ENCODE measurements around the gene PLAC8L1.
"Not testable (repeated sequence)": the region's sequence is repeated elsewhere in the genome, so short reads cannot be mapped to it uniquely, and the experiment has no call there.

PLAC8L1 gene

GRCh38 chr5:146108870-146109269 is 3.5 kb upstream of the PLAC8L1 start:
- not testable (repeated sequence) for H3K4me3 ChIP-seq (ENCODE audit: low read length); H3K27me3 ChIP-seq (ENCODE audit: control insufficient read depth, insufficient read depth, low read length); H3K4me1 ChIP-seq (ENCODE audit: control insufficient read depth, insufficient read depth, low read length); H3K9ac ChIP-seq (ENCODE audit: low read length); H3K27ac ChIP-seq (ENCODE audit: low read depth, low read length); H3K36me3 ChIP-seq (ENCODE audit: control insufficient read depth, insufficient read depth, low read length)

DNA sequence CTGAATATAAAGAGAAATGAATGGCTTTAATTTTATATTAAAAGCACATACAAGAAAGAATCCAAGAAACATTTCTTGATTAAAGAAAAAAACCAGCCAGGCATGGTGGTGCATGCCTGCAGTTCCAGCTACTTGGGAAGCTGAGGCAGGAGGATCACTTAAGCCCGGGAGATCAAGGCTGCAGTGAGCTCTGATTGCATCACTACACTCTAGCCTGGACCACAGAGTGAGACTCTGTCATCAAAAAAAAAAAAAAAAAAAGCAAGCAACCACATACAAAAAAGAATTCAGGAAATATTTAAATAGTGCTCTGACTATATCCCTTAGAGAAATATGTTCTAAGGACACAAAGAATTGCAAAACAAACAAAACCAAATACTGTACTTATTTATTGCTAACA is 2.5 kb upstream of the PLAC8L1 start:
- Histone ChIP-seq H3K27ac (ENCODE audit: low read depth, low read length) (no peak overlapping the region), H3K9ac (ENCODE audit: low read length) (no peak overlapping the region), H3K27me3 (ENCODE audit: control insufficient read depth, insufficient read depth, low read length) (no peaks in the 10 kb centered on the region), H3K36me3 (ENCODE audit: control insufficient read depth, insufficient read depth, low read length) (no peaks in the 10 kb centered on the region), H3K4me3 (ENCODE audit: low read length) (no peak overlapping the region), H3K4me1 (ENCODE audit: control insufficient read depth, insufficient read depth, low read length) (no peaks in the 10 kb centered on the region)

DNA sequence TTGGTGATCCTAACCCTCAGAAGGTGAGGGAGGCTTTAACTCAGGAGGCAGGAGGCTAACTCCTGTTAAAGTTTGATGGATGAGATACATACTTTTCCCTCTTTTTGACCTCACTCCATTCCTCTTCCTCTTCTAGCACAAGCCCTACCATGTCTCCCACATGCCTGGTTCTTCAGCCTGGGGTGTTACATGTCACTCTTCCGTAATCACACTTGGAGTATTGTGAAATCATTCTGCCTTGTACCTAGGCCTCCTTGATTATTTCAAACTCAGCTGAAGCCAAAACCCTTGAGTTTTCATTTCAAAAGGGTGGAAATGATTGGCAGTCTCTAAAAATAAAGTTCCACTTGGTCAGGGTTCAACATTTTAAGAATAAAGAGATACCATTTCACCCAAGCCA is 1.8 kb downstream of the PLAC8L1 start:
- H3K27me3 ChIP-seq (ENCODE audit: control insufficient read depth, insufficient read depth, low read length) = no peaks in the 10 kb centered on the region
- H3K4me3 ChIP-seq (ENCODE audit: low read length) = no peak overlapping the region
- H3K36me3 ChIP-seq (ENCODE audit: control insufficient read depth, insufficient read depth, low read length) = no peaks in the 10 kb centered on the region
- H3K4me1 ChIP-seq (ENCODE audit: control insufficient read depth, insufficient read depth, low read length) = no peaks in the 10 kb centered on the region
- peak overlapping the region; percentile 21 for H3K9ac ChIP-seq (ENCODE audit: low read length)
- no peak overlapping the region for H3K27ac ChIP-seq (ENCODE audit: low read depth, low read length)

GRCh38 chr5:146101646-146102045 is 3.7 kb downstream of the PLAC8L1 start:
- Histone ChIP-seq H3K27ac (ENCODE audit: low read depth, low read length) (no peak overlapping the region), H3K27me3 (ENCODE audit: control insufficient read depth, insufficient read depth, low read length) (no peaks in the 10 kb centered on the region), H3K36me3 (ENCODE audit: control insufficient read depth, insufficient read depth, low read length) (no peaks in the 10 kb centered on the region)

GRCh38 chr5:146098047-146098446 is 7.3 kb downstream of the PLAC8L1 start:
- H3K36me3 ChIP-seq (ENCODE audit: control insufficient read depth, insufficient read depth, low read length) = no peaks in the 10 kb centered on the region
- H3K4me1 ChIP-seq (ENCODE audit: control insufficient read depth, insufficient read depth, low read length) = no peaks in the 10 kb centered on the region
- no peaks in the 10 kb centered on the region for H3K27me3 ChIP-seq (ENCODE audit: control insufficient read depth, insufficient read depth, low read length)
- H3K9ac ChIP-seq (ENCODE audit: low read length) = no peak overlapping the region
- H3K27ac ChIP-seq (ENCODE audit: low read depth, low read length) = no peak overlapping the region
- no peak overlapping the region for H3K4me3 ChIP-seq (ENCODE audit: low read length)

More at GRCh38 chr5:146101646-146102045, 3.7 kb downstream of the PLAC8L1 start:
- no peak overlapping the region for H3K4me3 ChIP-seq (ENCODE audit: low read length)
- no peak overlapping the region for H3K9ac ChIP-seq (ENCODE audit: low read length)
- H3K4me1 ChIP-seq (ENCODE audit: control insufficient read depth, insufficient read depth, low read length) = no peaks in the 10 kb centered on the region

DNA sequence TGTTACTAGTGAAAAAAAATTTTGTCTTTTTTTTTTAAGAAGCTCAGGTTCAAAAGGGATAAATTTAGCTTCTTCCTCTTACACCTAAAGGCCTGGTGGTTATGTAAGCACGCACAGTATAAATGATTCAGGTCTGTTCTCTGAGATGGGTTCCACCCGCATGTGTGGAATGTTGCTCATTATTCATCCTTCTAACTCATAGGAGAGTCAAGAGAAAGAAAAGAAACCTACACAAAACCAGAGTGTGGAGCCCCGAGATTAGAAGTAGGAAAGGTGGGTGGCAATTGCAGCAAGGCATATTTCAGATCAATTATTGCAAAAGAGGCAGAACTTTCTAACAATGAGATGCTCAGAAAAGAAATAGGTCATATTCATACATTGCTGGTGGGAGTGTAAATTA is 13.5 kb downstream of the PLAC8L1 start:
- Histone ChIP-seq H3K4me3 (ENCODE audit: low read length) (no peak overlapping the region), H3K9ac (ENCODE audit: low read length) (no peak overlapping the region), H3K36me3 (ENCODE audit: control insufficient read depth, insufficient read depth, low read length) (no peaks in the 10 kb centered on the region), H3K27ac (ENCODE audit: low read depth, low read length) (no peak overlapping the region), H3K27me3 (ENCODE audit: control insufficient read depth, insufficient read depth, low read length) (no peaks in the 10 kb centered on the region), H3K4me1 (ENCODE audit: control insufficient read depth, insufficient read depth, low read length) (no peaks in the 10 kb centered on the region)

DNA sequence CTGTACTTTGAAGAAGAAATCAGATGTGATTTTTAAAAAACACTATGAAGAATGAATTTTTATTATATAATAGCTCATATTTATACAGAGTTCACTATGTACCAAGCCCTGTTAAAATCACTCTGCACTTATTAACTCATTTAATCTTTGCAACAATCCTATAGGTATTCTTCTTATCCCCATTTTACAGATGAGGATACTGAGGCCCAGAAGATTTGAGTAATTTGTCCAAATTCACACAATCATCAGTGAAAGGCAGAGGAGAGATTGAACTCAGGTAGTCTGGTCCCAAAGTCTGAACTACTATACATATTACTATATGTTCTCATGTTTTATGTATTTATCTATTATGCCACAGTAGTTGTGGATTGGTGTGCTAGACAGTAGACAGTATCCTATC is 16.1 kb downstream of the PLAC8L1 start:
- no peak overlapping the region for H3K4me3 ChIP-seq (ENCODE audit: low read length)
- H3K9ac ChIP-seq (ENCODE audit: low read length) = no peak overlapping the region
- H3K27ac ChIP-seq (ENCODE audit: low read depth, low read length) = no peak overlapping the region
- no peaks in the 10 kb centered on the region for H3K36me3 ChIP-seq (ENCODE audit: control insufficient read depth, insufficient read depth, low read length)
- no peaks in the 10 kb centered on the region for H3K27me3 ChIP-seq (ENCODE audit: control insufficient read depth, insufficient read depth, low read length)
- H3K4me1 ChIP-seq (ENCODE audit: control insufficient read depth, insufficient read depth, low read length) = no peaks in the 10 kb centered on the region

DNA sequence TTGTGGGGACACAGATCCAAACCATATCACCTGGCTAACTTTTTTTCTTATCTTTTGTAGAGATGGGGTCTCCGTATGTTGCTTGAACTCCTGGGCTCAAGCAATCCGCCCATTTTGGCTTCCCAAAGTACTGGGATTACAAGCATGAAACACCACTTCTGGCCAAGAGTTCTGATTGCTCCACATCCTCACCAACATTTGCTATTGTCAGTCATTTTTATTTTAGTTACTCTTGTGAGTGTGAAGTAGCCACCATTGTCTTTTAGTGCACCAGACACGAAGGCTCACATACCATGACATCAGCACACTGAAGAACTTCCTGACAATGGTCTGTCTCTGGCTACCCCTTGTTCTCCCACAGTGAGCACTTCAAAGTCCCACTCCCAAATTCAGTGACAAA is 17.3 kb downstream of the PLAC8L1 start:
- Histone ChIP-seq H3K27ac (ENCODE audit: low read depth, low read length) (no peak overlapping the region), H3K9ac (ENCODE audit: low read length) (no peak overlapping the region), H3K4me3 (ENCODE audit: low read length) (no peak overlapping the region), H3K27me3 (ENCODE audit: control insufficient read depth, insufficient read depth, low read length) (no peaks in the 10 kb centered on the region), H3K4me1 (ENCODE audit: control insufficient read depth, insufficient read depth, low read length) (no peaks in the 10 kb centered on the region), H3K36me3 (ENCODE audit: control insufficient read depth, insufficient read depth, low read length) (no peaks in the 10 kb centered on the region)

DNA sequence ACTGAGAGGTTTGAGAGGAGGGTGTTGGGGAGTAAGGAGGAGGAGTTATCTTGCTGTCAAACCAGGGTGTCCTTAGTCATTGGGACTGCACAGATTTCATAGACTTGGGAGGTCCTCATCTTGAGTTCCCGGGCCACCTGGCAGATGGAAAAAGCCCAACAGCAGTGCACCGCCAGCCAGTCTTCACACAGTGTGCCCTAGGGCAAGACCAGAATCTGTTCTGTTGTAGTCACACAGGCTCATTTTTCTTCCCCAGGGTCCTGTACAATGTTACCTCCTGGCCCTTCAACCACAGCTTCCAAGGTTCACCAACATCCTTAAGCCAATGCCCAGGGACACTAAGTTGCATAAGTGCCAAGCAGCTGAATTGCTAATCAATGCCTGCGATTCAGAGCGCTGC is 21.0 kb downstream of the PLAC8L1 start:
- H3K27ac ChIP-seq (ENCODE audit: low read depth, low read length) = no peak overlapping the region
- H3K4me3 ChIP-seq (ENCODE audit: low read length) = no peak overlapping the region
- no peaks in the 10 kb centered on the region for H3K36me3 ChIP-seq (ENCODE audit: control insufficient read depth, insufficient read depth, low read length)
- no peak overlapping the region for H3K9ac ChIP-seq (ENCODE audit: low read length)
- H3K27me3 ChIP-seq (ENCODE audit: control insufficient read depth, insufficient read depth, low read length) = no peaks in the 10 kb centered on the region
- H3K4me1 ChIP-seq (ENCODE audit: control insufficient read depth, insufficient read depth, low read length) = no peaks in the 10 kb centered on the region

DNA sequence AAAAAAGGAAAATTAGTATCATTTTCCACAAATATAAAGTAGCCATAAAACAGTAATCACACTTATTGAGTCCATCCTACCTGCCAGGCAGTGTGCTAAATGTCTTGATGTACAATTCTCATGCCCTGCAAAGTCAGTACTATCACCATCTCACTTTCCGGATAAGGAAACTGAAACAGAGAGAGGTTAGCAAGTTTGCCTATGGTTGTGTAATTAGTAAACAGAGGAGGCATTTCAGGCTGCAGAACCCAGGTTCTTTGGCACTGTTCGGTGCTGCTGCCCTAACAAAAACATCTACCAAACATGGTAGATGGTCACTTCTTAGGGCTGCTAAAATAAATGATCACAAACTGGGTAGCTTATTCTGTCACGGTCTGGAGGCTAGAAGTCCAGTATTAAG is 22.6 kb downstream of the PLAC8L1 start:
- H3K27ac ChIP-seq (ENCODE audit: low read depth, low read length) = no peak overlapping the region

GRCh38 chr5:146081556-146081955 is 23.8 kb downstream of the PLAC8L1 start:
- H3K4me1 ChIP-seq (ENCODE audit: control insufficient read depth, insufficient read depth, low read length) = no peaks in the 10 kb centered on the region
- H3K4me3 ChIP-seq (ENCODE audit: low read length) = no peak overlapping the region
- no peaks in the 10 kb centered on the region for H3K36me3 ChIP-seq (ENCODE audit: control insufficient read depth, insufficient read depth, low read length)
- no peak overlapping the region for H3K27ac ChIP-seq (ENCODE audit: low read depth, low read length)
- no peaks in the 10 kb centered on the region for H3K27me3 ChIP-seq (ENCODE audit: control insufficient read depth, insufficient read depth, low read length)
- H3K9ac ChIP-seq (ENCODE audit: low read length) = no peak overlapping the region

More for the DNA sequence above, 22.6 kb downstream of the PLAC8L1 start:
- Histone ChIP-seq H3K27me3 (ENCODE audit: control insufficient read depth, insufficient read depth, low read length) (no peaks in the 10 kb centered on the region), H3K36me3 (ENCODE audit: control insufficient read depth, insufficient read depth, low read length) (no peaks in the 10 kb centered on the region), H3K9ac (ENCODE audit: low read length) (no peak overlapping the region), H3K4me1 (ENCODE audit: control insufficient read depth, insufficient read depth, low read length) (no peaks in the 10 kb centered on the region), H3K4me3 (ENCODE audit: low read length) (no peak overlapping the region)

DNA sequence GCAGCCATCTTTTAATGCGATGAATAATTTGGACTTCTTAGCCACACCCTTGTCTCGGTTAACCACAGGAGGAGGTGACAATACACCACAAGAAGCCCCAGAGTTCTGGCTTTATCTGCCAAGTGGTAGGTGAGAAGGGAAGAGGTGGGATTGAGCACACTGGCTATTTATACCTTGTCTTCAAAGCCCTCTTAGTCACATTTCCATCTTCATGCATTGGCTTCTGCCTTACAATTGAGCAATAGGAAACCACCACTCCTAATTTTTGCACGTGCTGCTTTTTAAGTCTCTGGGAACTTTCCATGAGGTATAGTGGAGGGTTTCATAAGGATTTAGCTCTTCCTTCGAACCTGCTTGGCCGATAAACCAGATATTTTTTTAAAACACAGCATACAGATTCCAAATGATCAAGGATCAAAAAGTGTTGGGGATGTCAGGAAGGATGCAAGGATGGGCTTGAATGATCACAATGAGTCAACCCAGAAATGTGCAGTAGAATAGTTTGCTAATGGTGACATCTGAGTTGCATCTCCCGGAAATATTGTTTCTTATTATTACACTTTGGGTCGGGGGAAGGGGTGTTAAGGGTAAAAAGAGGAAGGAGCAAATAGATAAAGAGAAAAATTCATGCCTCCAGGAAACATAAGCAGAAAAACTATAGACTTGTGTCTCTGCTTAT is 25.5 kb downstream of the PLAC8L1 start:
- no peaks in the 10 kb centered on the region for H3K27me3 ChIP-seq (ENCODE audit: control insufficient read depth, insufficient read depth, low read length)
- no peak overlapping the region for H3K27ac ChIP-seq (ENCODE audit: low read depth, low read length)
- H3K4me1 ChIP-seq (ENCODE audit: control insufficient read depth, insufficient read depth, low read length) = no peaks in the 10 kb centered on the region
- H3K9ac ChIP-seq (ENCODE audit: low read length) = no peak overlapping the region
- H3K36me3 ChIP-seq (ENCODE audit: control insufficient read depth, insufficient read depth, low read length) = no peaks in the 10 kb centered on the region
- no peak overlapping the region for H3K4me3 ChIP-seq (ENCODE audit: low read length)

GRCh38 chr5:146078566-146078965 is 26.8 kb downstream of the PLAC8L1 start:
- H3K27ac ChIP-seq (ENCODE audit: low read depth, low read length) = no peak overlapping the region
- no peaks in the 10 kb centered on the region for H3K36me3 ChIP-seq (ENCODE audit: control insufficient read depth, insufficient read depth, low read length)
- no peak overlapping the region for H3K4me3 ChIP-seq (ENCODE audit: low read length)
- no peaks in the 10 kb centered on the region for H3K27me3 ChIP-seq (ENCODE audit: control insufficient read depth, insufficient read depth, low read length)
- no peaks in the 10 kb centered on the region for H3K4me1 ChIP-seq (ENCODE audit: control insufficient read depth, insufficient read depth, low read length)
- no peak overlapping the region for H3K9ac ChIP-seq (ENCODE audit: low read length)

Measured in rectal smooth muscle tissue (tissue), 1 donor.